Fibroblast of skin of scalp (primary cell): Measurements from ENCODE around the gene TRAF1.
A peak's percentile ranks its signal among the peaks of the same experiment; 100 is the strongest.

Experiments
- DNase-seq: peaks from one replicate; pipeline ENCODE4 v3.0.0-alpha.2; 2013

Gene TRAF1

DNA sequence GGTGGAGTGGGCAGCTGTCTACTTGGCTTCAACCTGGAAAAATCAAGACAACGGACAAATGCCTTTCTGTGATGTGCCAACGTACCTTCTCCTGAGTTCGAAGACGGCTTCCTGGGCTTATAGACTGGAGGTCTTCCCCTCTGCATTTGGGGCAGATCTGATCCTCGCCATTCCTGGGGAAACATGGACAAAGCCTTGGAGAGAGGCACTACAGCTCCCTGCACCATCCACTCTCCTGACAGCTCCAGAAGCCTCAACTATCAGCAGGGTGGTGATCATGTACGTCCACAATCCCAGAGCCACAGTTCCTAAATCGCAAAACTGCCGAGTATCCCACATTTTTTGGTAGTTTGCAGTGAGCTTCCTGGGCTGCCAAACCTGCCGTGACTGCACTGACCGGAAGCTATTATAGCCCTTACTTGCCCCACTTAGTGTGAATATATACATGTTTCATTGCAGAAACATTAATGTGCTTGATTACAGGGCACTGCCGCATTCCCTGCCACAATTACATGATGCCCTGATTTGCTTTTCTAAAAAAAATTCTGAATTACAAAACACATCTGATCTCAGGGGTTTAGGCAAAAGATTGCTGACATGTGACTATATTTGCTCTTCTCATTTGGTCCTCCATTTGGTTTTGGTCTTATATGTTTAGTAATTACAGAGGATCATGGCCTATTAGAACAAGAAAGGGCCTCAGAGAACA, 2.8 kb downstream of the TRAF1 start:
- DNase-seq = no peak

GRCh38 chr9:120922404-120923195, 4.0 kb downstream of the TRAF1 start:
- no peak for DNase-seq

DNA sequence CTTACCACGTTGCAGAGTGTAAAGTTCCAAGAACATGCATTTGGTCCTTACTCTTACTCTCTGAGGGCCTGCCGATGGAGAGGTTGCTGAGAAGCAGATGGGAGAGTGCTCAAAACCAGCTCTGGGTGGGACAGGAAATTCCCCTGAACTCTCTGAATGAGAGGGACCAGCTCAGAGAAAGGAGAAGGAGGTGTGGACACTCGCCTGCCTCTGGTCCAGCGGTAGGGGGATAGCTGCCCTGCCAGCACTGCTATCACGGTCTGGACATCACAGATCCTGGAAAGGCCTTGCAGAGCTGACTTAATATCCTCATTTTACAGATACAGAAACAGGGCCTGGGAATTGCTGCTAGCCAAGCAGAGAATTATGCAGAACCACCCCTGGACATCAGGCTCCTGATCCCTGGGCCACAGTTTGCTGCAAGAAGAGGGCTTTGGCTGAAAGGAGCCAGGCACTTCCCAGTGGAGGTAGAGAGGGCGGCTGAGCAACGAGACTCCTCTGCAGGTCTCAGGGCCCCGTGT, 4.9 kb downstream of the TRAF1 start:
- DNase-seq = no peak

- no peak for DNase-seq
These were observed 5.8 kb downstream of the TRAF1 start for GRCh38 chr9:120920806-120921178.

DNA sequence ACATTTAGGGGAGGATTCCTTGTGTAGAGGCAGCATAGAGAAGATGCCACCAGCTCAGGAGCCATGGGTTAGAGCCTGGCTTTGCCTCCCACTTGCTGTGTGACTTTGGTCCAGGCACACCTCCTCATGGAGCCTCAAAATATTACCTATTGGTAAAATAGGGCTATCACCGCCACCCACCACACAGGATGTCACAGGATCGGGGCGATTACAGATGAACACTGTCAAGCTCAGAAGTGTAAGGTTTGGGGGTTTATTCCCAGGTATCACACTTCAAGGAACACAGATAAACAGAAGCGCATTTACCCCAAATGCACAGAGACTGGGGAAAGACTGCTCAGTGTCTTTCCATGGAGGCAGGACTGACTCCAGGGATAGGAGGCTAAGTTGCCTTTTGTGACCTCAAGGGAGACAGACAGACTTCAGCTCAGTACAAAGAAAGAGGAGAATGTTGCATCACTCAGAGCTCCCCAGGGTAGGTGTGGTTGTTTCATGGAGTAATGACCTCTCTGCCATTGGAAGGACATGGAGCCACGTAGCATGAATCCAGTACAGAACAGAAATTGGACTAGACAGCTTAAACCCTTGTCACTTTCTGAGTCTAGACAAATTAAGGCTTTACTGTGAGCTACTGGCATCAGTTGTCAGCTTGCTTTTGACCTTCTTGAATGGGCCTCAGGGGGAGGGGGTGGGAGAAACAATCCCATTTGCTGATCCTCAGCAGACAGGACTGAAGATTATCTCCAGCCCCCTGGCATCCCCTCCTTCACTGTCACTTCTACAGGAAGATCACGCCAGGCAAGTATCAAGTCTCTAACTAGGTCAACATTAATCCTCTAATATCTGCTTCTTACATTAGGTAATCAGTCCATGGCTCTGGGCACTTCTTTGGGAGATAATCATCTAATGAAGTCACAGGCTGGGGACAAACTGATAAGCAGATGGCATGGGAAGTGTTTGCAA, 6.5 kb downstream of the TRAF1 start:
- no peak for DNase-seq

- DNase-seq = peak; percentile 27
These were observed 7.4 kb downstream of the TRAF1 start for GRCh38 chr9:120918931-120919842.

DNA sequence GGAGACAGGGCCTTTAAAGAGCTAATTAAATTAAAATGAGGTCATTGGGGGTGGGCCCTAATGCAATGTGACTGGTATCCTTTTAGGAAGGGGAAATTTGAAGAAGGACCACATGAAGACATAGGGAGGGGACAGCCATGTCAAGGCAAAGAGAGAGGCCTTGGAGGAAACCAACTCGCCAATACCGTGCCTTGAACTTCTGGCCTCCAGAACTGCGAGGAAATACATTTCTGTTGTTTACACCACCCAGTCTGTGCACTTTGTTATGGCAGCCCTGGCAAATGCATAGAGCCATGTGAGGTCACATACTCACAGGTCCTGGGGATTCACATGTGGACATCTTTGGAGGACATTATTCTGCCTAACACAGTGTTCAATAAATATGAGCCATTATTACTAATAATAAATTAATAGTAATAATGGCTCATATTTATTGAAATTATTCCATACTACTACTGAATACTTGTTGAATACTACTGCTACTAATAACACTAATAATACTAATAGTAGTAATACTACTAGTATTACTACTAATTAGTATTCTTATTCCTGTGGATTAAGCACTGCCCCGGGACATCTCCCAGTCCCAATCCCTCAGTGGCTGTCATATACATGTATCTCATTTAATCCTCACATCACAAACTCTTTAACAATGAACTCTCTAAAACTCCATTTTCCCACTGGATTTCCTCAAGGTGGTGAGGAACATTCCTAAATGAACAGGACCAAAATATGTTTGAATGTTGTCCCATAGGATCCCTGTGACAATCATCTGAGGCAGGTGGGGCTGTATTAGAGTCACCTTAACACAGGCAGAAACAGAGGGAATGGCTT, 8.4 kb downstream of the TRAF1 start:
- DNase-seq = no peak

GRCh38 chr9:120916991-120917880, 9.4 kb downstream of the TRAF1 start:
- no peak for DNase-seq

DNA sequence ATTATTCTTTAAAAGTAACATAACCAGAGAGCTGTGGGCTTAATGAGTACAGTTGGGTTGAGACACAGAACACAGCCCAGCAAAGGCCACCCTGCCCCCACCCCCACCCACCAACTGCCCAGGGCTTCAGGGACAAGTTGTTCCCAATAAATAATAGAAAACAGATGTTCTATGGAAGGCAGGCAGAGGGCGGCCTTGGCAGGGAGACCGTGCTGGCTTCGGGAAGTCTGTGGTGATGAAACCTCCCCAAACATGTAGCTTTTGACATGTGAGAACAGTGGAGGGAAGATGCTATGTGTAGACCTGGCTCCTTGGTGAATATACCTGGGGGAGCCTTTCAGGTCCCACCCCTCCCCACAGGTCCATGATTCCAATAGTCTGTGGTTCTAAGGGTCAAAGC, 10.0 kb downstream of the TRAF1 start:
- DNase-seq = peak; percentile 71

DNA sequence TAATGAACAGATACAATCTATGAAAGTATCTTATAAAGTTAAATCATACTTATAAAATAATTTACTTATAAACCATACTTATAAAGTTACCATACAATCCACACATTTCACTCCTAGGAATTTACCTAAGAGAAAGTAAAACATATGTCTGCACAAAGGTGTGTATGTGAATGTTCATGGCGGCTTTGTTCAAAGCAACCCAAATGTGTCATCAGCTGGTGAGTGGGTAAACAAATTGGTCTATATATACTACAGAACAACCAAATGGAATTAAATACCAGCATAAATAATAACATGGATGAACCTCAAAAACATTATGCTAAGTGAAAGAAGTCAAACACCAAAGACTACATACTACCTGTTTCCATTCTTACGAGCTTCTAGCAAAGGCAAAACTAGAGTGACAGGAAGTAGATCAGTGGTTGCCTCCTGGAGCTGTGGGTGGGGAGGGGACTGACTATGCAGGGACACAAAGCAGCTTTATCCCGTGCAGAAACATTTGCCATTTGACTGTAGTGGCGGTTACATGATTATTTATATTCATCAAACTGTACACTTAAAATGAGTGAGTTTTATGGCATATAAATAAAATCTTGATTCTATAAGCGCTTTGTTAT, 10.6 kb downstream of the TRAF1 start:
- DNase-seq = no peak

DNA sequence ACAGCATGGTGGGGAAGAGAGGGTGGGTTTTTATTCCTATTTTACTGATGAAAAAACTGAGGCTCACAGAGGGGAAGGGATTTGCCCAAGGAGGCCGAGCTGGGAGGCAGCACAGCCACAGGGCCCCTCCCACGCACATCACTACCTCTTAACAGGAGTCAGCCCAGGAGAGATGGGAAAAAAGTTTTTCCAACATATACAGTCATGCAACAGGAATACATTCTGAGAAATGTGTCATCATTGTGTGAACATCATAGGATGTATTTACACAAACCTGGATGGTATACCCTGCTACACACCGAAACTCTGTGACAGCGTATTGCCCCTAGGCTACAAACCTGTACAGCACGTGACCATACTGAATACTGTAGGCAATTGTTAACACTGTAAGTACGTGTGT, 11.6 kb downstream of the TRAF1 start:
- no peak for DNase-seq

- no peak for DNase-seq
These were observed 12.2 kb downstream of the TRAF1 start for GRCh38 chr9:120914396-120914795.

GRCh38 chr9:120913647-120914264, 12.8 kb downstream of the TRAF1 start:
- DNase-seq = no peak

GRCh38 chr9:120912958-120913646, 13.5 kb downstream of the TRAF1 start:
- DNase-seq = no peak

DNA sequence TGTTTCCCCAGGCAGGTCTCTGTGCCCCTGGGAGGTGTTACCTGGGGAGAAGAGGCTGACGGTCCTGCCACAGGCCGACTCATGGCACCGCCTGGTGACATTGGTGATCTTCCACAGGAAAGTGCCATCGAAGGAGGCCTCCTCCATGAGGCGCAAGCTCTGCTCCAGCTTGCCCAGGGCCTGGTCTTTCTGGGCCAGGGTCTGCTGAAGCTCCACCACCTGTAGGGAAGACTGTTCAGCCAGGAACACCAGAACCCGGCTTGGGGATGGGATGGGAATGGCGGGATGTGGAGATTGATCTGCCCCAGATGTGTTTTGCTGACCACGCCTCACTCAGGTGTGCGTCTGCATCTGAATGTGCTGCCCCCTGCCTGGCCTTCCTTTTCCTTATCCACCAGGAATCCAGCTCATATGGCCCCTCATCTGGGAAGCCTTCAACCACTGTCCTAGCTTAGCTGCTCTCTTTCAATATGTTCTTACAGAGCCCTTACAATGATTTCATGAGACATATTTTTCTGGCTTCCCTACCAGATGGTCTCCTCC, 15.2 kb downstream of the TRAF1 start:
- DNase-seq = no peak

GRCh38 chr9:120910643-120911042, 16.0 kb downstream of the TRAF1 start:
- DNase-seq = no peak

DNA sequence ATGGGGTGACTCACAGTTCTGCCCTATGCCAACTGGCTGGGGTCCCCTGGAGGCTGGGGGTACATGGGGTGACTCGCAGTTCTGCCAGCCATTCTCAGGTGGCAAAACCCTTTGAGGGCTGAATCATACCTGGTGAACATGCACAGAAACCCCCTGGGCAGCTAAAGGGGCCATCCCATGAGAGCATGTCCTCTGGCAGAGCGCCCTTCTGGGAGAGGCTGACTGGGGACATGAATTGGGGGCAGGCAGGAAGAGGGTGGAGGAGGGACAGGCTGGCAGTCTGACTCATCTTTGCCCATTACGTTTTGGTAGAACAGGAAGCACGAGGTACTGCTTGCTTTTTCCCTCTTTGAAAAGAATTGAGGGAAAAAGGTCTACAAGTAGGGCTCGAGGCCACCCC, 16.7 kb downstream of the TRAF1 start:
- no peak for DNase-seq
